HG02798 (cell line): ENCODE results near the gene OVCH2.
A peak's percentile ranks its signal among the peaks of the same experiment; 100 is the strongest.
"Not testable (repeated sequence)": the region's sequence is repeated elsewhere in the genome, so short reads cannot be mapped to it uniquely, and the experiment has no call there.

Experiments
- ATAC-seq: cut with Tn5 transposase; IDR thresholded peaks from one replicate; pipeline ENCODE4 v1.9.1; 2021; ENCODE audit warnings: mild to moderate bottlenecking; ENCODE audit not compliant: unreplicated experiment, poor library complexity

OVCH2 gene, protein sequence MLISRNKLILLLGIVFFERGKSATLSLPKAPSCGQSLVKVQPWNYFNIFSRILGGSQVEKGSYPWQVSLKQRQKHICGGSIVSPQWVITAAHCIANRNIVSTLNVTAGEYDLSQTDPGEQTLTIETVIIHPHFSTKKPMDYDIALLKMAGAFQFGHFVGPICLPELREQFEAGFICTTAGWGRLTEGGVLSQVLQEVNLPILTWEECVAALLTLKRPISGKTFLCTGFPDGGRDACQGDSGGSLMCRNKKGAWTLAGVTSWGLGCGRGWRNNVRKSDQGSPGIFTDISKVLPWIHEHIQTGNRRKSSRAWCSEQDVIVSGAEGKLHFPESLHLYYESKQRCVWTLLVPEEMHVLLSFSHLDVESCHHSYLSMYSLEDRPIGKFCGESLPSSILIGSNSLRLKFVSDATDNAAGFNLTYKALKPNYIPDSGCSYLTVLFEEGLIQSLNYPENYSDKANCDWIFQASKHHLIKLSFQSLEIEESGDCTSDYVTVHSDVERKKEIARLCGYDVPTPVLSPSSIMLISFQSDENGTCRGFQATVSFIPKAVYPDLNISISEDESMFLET

DNA sequence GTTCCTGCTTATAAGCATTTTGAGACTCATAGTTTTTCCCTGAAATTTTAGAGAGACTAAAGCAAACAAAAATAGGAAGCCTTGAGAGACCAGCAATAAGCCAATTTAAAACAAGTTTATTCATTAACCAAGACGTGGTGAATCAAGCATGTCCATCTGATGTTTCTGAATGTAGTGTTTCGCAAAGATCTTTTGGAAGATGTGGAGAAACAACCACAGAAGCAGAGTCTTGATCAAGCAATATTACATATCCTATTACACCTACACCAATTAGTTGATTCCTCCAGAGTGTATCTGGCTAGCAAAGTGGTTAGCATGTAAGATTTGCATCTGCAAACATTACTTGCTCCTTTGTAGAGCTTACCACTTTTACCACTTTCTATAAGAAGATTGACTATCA is at the start of gene OVCH2:
TSS of gene OVCH2 (minus strand) at position 101 of the 400 bp plus-strand sequence. CDS start at position 18, 83 bp downstream.
- no peak for ATAC-seq

DNA sequence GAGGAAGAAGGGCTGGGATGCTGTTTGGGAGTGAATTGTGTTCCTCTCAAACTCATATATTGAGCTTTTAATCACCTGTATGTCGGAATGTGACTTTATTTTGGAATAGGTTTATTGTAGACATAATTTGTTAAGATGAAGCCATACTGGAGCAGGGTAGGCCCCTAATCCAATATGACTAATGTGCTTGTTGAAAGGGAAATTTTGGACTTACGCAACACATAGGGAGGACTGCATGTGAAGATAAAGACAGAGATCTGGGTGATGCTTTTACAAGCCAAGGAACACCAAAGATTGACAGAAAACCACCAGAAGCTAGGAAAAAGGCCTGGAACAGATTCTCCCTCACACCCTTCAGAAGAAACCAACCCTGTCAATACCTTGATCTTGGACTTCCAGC is 43.2 kb upstream of the OVCH2 start:
- ATAC-seq: no peak

- ATAC-seq: not testable (repeated sequence)
Observed at GRCh38 chr11:7734767-7735166, 28.5 kb upstream of the OVCH2 start.

- ATAC-seq: no peak
Observed at GRCh38 chr11:7714786-7715185, 8.5 kb upstream of the OVCH2 start.

DNA sequence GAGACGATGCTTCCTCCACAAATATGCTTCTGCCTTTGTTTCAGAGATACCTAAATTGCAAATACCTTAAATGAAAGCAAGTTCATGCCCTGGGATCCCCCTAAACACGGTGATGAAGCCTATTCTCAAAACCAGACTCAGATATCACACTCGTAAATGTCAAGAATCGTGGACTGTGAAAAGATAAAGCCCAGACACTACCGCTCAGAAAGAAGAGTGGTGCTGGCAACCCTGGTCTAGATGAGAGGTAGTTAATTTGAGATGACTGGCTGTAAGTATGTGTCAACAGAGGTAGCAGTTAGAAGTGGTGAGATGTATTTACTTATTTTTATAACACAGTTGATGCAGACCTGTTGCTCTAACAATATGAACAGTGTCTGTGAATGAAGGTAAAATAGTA is 2.5 kb downstream of the OVCH2 start:
- ATAC-seq: no peak

- ATAC-seq: no peak
Observed at GRCh38 chr11:7696424-7696823, 9.9 kb downstream of the OVCH2 start.

DNA sequence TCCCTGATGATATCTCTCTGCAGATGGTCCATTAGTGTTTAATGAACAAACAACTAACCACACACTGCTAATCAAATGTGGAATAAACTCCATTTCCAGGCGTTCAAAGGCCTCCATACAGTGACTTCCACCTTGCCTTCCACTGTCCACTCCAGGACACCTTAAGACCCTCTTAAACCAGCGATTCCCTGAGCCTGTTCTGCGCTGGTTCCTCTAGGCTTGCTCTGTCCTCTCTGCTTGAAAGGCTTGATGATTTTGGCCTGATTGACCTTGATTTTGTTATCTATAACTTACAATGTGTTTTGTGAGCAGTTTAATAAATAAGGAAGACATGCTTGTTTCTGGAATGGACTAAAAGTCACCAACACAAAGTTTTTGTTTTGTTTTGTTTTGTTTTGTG is 12.0 kb downstream of the OVCH2 start:
- no peak for ATAC-seq

- ATAC-seq: no peak
Observed at GRCh38 chr11:7692426-7692825, 13.9 kb downstream of the OVCH2 start.

DNA sequence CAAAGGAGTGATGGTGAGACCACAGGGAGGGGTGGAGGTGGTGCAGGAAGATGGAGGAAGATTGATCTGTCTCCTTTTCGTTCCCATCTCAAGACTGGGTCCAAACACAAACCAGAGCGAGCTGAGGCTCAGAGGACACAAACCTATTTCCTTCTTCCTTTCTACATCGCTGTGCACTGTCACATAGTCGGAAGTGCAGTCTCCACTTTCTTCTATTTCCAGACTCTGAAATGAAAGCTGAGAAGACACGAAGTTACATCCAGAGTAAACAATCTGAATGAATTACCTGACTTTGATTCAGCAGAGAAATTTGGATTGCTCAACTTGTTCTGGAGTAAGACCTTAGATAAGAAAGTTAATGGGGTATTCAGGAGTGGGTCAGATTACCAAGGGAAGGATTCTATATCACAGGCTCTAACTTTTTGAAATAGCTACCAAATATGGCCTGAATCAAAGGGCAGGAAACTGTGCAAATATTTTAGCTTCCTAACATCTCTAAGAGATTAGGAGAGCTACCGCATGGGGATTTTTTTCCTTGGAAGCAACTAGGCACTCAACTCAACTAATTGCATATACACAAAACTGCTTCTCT is 14.4 kb downstream of the OVCH2 start:
- no peak for ATAC-seq

- ATAC-seq: no peak
Observed at GRCh38 chr11:7690648-7691047, 15.6 kb downstream of the OVCH2 start.

DNA sequence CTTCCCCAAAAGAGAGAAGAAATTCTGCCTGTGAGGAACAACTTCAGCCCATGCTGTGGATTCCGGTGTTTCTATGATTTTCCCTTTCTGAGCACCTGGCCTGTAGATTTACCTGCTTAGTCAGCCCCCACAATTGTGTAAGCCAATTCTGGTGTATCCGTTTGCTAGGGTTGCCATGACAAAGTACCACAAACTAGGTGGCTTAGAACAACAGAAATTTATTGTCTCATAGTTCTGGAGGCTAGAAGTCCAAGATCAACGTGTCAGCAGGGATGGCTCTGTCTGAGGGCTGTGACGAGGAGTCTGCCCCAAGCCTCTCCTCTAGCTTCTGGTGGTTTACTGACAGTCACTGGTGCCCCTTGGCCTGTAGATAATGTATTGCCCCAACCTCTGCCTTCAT is 17.0 kb downstream of the OVCH2 start:
- no peak for ATAC-seq

DNA sequence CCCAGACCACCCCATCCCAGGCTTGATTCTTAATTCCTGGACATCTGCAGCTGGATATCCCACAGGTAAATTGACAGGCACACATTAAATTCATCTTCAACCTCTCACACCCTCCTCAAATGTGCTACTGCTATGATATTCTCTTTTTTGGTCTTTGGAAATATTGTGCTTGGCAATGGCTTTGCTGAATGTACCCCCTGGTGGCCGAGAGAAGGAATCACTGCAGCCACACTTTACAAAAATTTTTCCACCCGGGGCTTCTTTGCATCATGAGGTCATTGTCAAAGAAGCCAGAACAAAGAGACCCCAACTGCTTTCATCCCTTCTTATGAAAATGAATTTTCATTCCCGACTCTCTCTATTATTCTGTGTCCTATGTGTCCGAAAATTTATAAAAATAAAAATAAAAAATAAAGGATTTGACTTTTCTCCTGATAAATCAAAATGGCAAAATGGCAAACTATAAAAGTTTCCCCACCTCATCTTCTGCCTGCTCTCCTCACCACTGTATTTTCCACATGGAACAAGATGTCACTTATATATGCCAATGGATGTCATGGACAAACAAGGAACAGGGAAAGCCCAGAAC is 17.9 kb downstream of the OVCH2 start:
- ATAC-seq: peak; percentile 58

DNA sequence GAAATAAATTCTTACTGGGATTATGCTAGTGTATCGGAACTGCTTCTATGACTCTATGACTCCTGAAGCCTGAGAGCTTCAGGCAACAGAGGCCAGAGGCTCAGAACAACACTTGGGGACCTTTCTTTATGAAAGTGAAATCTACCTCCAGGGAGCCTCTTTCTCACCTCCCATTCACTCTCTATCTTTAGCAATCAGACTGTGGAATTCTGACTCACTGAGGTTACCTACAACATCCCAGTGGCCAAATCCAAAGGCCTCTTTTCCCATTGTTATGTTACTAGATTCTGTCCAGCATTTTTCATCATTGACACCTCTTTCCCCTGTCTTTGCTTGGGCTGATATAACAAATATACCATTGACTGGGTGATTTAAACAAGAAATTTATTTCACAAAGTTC is 18.9 kb downstream of the OVCH2 start:
- ATAC-seq: no peak

DNA sequence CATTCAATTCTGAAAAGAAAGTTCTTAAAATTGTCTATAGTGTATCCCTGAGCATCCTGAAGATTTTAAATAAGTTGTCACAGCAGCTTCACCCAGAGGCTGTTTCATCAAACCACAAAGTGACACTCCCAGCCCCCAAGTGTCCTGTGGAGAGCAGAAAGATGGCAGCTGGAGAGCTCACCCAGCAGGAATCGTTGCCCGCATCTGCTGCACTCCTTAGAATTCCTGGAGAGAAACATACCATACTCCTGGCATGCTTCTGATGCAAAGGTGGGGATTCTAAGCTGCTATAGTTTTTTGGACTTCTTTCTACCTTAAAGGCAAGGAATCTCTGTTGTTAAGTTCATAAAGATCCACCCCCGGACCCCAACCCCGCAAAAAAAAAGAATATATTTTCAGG is 19.5 kb downstream of the OVCH2 start:
- ATAC-seq: no peak

GRCh38 chr11:7683571-7683970 is 22.7 kb downstream of the OVCH2 start:
- no peak for ATAC-seq

GRCh38 chr11:7677796-7678201 is 28.5 kb downstream of the OVCH2 start:
- ATAC-seq: no peak

GRCh38 chr11:7677071-7677470 is 29.2 kb downstream of the OVCH2 start:
- ATAC-seq: no peak

DNA sequence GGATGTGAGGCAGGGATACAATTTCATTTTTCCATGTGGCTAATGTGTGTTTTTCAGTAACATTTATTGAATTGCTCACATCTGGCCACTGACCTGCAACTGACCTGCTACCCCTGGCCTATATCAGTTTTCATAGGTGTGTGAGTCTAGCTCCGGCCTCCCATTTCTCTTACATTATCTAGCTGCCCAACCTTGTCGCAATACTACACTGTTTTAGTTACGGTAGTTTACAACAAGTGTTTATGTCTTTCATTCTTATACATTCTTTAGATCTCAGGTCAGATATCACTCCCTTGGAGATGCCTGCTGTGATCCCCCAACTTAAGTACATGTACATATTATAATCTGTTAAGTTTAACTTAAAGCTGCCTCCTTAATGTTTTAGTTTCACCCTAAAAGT is 30.6 kb downstream of the OVCH2 start:
- no peak for ATAC-seq

- peak; percentile 20 for ATAC-seq
Observed at GRCh38 chr11:7673724-7674434, 32.4 kb downstream of the OVCH2 start.

- peak; percentile 57 for ATAC-seq
Observed at GRCh38 chr11:7672960-7673723, 33.1 kb downstream of the OVCH2 start, which contains the start of gene CYB5R2. Gene CYB5R2 (minus strand): TSS chr11:7673500. CDS start chr11:7672825, 675 bp downstream.
